ENCODE measurements around the gene NDE1. TPM values are rescaled to one million over a fixed set of nuclear protein-coding genes. Genes with fewer than 3 reads are reported as not detected.

Gene NDE1
- total and polyA plus RNA-seq, 4 donors = 2.5 to 17.3 (median 4.4) TPM

DNA sequence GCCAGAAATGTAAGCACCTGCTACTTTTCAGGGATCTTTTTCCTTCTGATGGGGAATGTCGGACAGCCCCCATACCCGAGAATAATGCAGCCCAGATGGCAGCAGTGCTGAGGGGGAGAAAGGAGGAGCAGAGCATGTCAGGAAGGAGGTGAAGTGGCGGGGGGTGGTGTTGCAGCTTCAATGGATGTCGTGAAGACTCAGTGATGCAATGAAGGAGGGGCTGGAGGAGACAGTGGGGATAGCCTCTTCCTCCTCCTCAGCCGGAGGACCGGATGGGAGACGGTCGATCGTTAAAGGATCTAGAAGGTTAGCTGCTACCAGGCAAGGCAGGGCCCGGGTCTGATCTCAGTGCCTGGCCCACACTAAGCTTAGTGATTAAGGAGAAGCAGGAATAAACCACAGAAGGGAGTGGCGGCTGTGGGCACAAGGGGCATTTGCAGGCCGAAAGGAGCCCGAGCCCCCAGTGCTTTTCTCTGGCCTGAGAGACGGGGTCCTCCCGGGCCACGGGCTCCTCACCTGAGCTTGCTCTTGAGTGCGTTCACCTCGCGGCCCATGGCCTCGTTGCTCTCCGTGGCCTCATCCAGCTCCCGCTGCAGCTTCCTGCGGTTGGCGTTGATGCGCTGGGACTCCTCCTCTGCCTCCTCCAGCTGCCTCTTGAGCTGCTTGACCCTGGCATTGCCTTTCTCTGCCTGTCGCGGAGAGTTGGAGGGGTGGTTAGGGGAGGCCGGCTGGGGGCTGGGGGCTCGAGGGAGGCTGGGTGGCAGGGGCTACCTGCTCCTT is 64.5 kb downstream of the NDE1 start:
- Histone ChIP-seq H3K9ac (ENCODE audit: low read depth in 1 of 2, low read length in 2 of 2) (no peak overlapping the region), H3K36me3 (ENCODE audit: control insufficient read depth in 4 of 4, insufficient read depth in 3 of 4, low read depth in 1 of 4, low read length in 3 of 4) (peaks cover 0 to 3% (median 0%) of the 10 kb centered on the region in 4 donors), H3K27ac (ENCODE audit: low read depth in 1 of 2, low read length in 2 of 2) (no peak overlapping the region), H3K27me3 (ENCODE audit: control insufficient read depth in 4 of 4, insufficient read depth in 4 of 4, low read length in 3 of 4) (no peaks in the 10 kb centered on the region), H3K9me3 (ENCODE audit: control insufficient read depth in 4 of 4, low read length in 3 of 4) (no peaks in the 10 kb centered on the region), H3K4me1 (ENCODE audit: control insufficient read depth in 4 of 4, insufficient read depth in 4 of 4, low read length in 3 of 4) (no peaks in the 10 kb centered on the region), H3K4me3 (ENCODE audit: low read depth in 1 of 3, low read length in 3 of 3) (no peak overlapping the region)
- TF ChIP-seq MAX (IDR thresholded peaks at IDR 0.05) (no peak), HNF4G (IDR thresholded peaks at IDR 0.05) (no peak), RXRA (IDR thresholded peaks at IDR 0.05) (no peak), GABPA (IDR thresholded peaks at IDR 0.05 in 1 of 2, conservative IDR thresholded peaks at IDR 0.05 in 1 of 2) (no peak), TAF1 (conservative IDR thresholded peaks at IDR 0.05) (no peak), RAD21 (IDR thresholded peaks at IDR 0.05) (no peak), SP1 (IDR thresholded peaks at IDR 0.05) (no peak), ZBTB33 (IDR thresholded peaks at IDR 0.05) (no peak), NR2F2 (IDR thresholded peaks at IDR 0.05) (no peak), JUND (IDR thresholded peaks at IDR 0.05) (no peak), ATF3 (IDR thresholded peaks at IDR 0.05) (no peak), HNF4A (conservative IDR thresholded peaks at IDR 0.05) (no peak), EGR1 (IDR thresholded peaks at IDR 0.05; ENCODE audit: low read depth in 2 of 2) (no peak)
- TF ChIP-seq, protein P1, sequence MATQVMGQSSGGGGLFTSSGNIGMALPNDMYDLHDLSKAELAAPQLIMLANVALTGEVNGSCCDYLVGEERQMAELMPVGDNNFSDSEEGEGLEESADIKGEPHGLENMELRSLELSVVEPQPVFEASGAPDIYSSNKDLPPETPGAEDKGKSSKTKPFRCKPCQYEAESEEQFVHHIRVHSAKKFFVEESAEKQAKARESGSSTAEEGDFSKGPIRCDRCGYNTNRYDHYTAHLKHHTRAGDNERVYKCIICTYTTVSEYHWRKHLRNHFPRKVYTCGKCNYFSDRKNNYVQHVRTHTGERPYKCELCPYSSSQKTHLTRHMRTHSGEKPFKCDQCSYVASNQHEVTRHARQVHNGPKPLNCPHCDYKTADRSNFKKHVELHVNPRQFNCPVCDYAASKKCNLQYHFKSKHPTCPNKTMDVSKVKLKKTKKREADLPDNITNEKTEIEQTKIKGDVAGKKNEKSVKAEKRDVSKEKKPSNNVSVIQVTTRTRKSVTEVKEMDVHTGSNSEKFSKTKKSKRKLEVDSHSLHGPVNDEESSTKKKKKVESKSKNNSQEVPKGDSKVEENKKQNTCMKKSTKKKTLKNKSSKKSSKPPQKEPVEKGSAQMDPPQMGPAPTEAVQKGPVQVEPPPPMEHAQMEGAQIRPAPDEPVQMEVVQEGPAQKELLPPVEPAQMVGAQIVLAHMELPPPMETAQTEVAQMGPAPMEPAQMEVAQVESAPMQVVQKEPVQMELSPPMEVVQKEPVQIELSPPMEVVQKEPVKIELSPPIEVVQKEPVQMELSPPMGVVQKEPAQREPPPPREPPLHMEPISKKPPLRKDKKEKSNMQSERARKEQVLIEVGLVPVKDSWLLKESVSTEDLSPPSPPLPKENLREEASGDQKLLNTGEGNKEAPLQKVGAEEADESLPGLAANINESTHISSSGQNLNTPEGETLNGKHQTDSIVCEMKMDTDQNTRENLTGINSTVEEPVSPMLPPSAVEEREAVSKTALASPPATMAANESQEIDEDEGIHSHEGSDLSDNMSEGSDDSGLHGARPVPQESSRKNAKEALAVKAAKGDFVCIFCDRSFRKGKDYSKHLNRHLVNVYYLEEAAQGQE (IDR thresholded peaks at IDR 0.05) = no peak
- TF ChIP-seq, protein P2, sequence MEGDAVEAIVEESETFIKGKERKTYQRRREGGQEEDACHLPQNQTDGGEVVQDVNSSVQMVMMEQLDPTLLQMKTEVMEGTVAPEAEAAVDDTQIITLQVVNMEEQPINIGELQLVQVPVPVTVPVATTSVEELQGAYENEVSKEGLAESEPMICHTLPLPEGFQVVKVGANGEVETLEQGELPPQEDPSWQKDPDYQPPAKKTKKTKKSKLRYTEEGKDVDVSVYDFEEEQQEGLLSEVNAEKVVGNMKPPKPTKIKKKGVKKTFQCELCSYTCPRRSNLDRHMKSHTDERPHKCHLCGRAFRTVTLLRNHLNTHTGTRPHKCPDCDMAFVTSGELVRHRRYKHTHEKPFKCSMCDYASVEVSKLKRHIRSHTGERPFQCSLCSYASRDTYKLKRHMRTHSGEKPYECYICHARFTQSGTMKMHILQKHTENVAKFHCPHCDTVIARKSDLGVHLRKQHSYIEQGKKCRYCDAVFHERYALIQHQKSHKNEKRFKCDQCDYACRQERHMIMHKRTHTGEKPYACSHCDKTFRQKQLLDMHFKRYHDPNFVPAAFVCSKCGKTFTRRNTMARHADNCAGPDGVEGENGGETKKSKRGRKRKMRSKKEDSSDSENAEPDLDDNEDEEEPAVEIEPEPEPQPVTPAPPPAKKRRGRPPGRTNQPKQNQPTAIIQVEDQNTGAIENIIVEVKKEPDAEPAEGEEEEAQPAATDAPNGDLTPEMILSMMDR (IDR thresholded peaks at IDR 0.05; ENCODE audit: low read depth, low read length, missing input control) = no peak
- no peak for DNase-seq (ENCODE audit: low spot score)
- WGBS = 96% methylated on average over 29 of the region's 29 CpGs

Measured in liver (tissue), 9 donors.